ENCODE measurements around the gene GLOD4.

GLOD4 gene

DNA sequence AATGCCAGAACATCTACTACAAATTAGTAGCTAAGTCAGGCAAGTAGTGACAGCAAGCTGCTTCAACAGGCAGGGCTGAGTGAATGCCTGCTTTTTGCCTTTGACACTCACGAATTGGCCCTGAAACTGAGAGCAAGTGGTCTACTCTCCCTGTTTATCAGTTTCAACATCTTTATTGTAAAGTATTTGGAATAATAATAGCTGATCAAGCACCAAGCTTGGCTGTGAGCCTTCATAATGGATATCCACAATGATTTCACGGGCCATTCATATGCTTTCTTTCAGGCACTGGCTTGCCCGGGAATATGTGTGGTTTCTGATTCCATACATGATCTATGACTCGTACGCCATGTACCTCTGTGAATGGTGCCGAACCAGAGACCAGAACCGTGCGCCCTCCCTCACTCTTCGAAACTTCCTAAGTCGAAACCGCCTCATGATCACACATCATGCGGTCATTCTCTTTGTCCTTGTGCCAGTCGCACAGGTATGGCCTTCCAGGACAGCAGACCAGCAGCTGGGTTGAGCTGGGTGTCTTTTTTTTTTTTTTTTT lies 44.4 kb downstream of the GLOD4 start:
- DNase-seq: no peak

DNA sequence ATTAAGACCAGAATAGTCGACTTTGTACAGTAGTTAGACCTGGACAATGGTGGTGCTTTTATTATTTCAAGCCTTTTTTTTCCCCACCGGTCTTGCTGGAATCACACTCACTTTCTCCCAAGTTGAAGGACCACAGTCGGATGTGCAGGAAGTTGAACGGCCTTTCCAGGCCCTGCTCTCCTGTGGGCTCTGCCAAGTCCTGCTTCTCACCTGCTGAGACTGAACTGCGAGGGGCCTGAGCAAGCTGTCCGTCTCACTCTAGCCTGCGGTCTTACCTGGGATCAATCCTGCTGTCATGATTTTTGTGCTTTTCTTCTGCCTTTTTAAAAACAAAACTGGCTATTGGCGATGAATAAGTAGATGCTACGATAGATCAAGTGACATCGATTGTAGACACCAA lies 48.3 kb downstream of the GLOD4 start:
- no peak for DNase-seq

DNA sequence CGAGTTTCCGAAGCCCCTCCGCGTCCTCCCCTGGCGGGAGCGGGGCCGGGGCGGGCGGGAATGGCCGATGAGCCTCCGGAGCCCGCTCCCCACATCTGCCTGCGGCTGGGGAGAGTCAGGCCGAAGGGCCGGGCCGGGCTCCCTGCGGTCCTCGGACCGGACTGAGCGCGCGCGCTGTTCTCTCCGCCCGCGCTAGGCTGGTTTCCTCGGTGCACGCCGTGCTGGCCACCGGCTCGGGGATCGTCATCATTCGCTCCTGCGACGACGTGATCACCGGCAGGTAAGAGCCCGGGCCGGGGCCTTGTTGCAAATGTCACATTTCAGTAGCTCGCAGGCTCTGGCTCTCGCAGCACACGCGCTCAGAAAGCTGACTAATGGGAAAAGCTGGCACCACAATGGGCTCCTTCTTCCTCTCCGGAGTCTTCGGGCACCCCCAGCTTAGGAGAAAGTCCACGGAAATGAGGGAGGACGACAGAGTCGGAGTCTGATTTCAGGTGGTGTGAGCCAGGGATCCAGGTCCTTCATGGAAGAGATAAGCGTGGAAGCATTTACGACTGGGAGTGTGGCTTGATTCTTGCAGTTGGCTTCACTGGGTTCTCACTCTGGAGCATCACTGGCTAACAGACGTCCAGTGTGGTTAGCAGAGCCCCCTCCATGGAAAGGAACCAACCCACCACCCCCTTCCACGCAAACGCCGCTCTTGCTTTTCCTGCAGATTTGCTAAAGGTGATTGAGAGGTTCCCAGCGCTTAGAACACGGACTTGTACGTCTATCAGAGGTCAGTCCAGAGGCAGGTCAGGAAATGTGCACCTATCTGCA lies 49.0 kb downstream of the GLOD4 start:
- peak; percentile 44 for DNase-seq

DNA sequence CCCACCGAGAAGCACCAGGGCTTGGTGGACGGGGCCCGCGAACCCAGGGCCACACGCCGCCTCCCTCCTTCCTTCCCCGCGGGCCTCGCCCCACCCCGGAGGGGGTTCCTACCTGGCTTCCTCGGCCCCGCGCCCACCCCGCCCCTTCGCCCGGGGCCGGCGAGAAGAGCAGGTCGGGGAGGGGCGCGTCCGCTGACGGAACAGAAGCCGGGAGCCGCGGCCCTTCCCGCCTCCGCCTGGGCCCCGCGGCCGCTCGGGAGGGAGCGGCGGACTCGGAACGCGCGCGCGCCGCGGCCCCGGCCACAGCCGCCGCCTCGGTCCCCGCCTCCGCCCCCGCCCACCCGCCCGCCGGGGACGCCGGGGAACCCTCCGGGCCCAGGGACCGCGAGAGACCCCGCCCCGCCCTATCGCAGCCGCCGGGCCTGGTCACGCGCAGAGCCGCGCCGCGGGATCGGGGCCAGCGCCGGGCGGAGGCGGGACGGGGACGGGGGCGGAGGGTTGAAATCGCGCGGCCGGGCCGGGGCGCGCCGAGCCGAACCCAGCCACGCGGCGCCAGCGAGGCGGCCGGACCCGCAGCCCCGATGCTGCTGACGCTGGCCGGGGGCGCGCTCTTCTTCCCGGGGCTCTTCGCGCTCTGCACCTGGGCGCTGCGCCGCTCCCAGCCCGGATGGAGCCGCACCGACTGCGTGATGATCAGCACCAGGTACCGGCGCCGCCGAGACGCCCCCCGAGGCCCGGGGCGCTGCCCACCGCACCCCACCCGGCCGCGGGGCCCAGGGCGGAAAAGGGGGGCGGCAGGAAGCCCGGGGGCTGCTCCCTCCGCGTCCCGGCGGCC lies 49.8 kb downstream of the GLOD4 start, which contains the start of gene TLCD3A:
Gene TLCD3A, plus strand, starts transcription at position 530 of the 835 bp plus-strand sequence. Its CDS starts 52 bp downstream, at position 582.
- DNase-seq: peak; percentile 83

DNA sequence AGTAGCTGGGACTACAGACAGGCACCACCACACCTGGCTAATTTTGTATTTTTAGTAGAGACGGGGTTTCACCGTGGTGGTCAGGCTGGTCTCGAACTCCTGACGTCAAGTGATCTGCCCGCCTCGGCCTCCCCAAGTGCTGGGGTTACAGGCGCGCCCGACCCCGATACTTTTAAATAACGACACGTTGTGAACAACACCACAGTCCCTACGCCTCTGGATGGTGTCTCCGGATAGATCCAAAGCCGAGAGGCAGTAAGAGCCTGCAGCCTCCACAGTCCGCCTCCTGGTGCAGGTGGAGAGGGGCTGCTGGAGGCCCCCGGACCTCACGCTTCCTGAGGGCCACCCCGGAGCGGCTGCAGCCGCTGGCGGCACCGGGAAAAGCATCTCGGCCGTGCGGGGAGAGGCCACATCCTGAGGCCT lies 50.4 kb downstream of the GLOD4 start:
- DNase-seq: peak; percentile 40

DNA sequence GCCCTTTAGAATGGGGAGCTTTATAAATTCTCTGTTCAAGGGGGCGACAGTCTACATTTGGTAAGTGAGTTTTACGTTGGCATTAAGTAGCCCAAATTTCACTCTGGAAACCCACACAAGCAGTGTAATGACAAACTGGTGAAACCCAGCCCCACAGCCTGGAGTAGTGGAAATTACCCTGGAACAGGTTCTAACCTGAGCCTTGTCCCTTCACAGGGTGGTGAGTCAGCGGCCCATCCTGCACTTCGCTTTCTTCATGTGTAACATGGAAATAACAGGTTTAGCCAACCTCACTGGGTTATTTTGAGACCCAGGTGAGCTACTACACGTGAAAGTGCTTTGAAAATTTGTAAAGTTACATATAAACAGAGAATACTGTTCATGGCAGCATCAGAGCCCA lies 53.2 kb downstream of the GLOD4 start:
- DNase-seq: no peak

DNA sequence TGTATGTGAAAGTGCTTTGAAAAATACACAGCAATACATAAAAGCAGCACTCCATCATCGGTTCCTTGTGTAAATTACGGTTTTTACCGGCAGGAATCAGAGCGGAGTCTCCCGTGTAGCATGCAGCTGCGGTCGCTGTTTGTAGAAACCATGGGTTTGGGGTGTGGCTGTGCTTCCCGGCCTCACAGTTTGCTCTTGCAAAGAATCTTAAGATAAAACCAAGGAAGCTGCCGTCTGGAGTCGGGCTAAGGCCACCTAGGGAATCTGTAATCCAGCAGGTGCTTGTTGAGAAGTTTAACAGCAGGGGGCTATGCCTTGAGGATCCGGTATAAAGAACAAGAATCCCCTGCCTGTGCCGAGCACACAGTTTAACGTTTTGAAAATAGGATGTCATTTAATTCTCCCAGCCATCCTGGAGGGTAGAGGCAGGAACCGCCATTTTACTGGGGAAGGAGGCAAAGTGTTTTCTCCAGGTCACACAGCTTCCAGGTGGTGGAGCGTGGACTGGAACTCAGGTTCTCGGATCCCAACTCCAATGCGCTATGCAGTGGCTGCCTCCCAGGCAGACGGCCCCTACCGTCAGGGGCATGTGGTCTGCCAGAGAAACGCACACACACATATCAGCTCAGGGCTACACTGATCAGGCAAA lies 55.7 kb downstream of the GLOD4 start:
- no peak for DNase-seq

DNA sequence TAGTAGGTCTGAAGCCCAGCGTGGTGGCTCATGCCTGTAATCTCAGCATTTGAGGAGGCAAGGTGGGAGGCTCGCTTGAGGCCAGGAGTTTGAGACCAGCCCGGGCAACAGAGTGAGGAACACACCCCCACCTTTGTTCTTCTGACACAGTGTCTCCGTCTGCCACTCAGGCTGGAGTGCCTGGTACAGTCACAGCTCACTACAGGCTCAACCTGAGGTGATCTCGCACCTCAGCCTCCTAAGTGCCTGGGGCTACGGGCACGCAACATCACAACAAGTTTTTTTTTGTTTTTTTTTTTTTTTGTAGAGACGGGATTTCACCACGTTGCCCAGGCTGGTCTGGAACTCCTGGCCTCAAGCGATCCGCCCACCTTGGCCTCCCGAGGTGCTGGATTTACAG lies 56.3 kb downstream of the GLOD4 start:
- DNase-seq: no peak

DNA sequence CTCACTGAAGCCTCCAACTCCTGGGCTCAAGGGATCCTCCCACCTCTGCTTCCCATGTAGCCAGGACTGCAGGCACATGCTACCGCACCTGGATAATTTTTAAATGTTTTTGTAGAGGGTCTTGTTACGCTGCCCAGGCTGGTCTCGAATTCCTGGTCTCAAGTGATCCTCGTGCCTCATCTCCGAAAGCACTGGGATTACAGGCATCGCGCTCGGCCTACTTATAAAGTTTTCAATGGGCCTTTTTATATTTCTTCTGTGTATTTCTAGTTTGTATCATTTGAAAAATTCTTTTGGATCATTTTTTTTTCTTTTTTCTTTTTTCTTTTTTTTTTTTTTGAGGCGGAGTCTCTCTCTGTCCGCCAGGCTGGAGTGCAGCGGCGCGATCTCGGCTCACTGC lies 57.0 kb downstream of the GLOD4 start:
- no peak for DNase-seq

DNA sequence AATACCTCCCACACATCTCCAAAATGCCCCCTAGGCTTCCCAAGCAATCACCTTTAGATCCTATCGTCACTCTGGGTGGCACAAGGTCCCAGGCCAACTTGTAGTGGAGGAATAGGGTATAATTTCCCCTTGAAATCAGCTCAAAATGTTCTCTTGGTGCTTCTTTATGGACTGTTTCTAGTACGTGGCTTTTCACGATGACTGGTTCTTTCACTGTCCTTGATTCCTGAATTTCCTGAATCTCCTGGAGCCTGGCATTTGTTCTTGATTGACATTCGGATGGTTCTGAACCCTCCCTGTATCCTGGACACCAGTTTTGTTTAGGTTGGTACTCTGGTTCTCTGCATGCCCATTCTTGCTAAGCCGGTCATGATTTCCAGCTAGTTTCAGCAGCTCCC lies 60.5 kb downstream of the GLOD4 start:
- DNase-seq: no peak

DNA sequence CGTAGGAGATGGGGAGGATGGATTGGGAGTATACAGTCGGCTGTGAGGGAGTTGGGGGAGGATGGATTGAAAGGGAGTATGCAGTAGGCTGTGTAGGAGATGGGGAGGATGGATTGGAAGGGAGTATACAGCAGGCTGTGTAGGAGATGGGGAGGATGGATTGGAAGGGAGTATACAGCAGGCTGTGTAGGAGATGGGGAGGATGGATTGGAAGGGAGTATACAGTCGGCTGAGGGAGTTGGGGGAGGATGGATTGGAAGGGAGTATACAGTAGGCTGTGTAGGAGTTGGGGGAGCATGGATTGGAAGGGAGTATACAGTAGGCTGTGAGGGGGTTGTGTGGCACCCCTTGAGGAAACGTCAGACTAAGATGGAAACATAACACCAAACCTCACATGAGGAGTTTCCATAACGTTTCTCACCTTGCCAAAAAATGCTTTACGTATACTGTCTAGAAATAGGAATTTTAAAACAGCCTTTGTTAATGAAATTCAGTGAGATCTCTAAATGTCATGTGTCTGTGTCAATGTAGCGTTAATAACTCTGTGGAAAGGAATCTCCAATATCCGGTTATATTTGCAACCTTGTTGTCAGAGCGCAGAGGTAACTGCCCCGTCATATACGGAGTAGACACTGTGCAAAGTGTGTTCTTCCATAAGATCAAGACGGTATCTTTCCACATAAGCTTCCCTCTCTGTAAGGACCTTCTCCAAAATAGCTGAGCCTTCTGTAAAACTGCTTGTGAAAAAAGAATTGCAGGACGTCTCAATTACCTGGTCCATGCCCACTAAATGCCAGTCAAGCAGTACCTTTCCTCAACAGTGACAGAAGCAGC lies 61.2 kb downstream of the GLOD4 start:
- DNase-seq: no peak

DNA sequence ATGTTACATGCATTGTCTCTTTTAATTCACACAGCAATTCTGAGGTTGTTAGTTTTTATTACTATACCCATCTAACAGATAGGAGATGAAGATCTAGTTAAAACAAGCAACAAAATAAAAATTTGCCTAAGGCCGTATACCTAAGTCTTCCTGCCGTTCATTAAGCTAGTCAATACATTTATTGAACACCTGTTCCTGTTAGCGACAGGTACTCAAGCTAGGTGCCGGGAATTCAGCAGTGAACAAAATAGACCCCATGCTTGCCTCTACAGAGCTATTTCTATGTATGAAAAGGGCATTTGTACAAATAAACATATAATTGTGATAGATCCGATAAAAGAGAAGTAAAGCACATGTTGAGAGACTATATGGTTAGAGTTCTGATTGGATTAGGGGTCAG lies 64.0 kb downstream of the GLOD4 start:
- DNase-seq: no peak
